HepG2 (cell line): ENCODE data around the gene MLXIPL. TPM values are rescaled to one million over a fixed set of nuclear protein-coding genes. Genes with fewer than 3 reads are reported as not detected.

Source experiments
- AFF4 ChIP-seq: sonication (generic); formaldehyde crosslinking; IDR thresholded peaks from 2 replicates; pipeline ENCODE4 v1.4.0; 2020; ENCODE audit warnings: missing genetic modification reagents
- CAMTA2 ChIP-seq: sonication (generic); formaldehyde crosslinking; IDR thresholded peaks from 2 replicates; pipeline ENCODE4 v1.4.0; 2020; ENCODE audit warnings: mild to moderate bottlenecking, missing genetic modification reagents, borderline replicate concordance
- DR1 ChIP-seq: sonication (generic); formaldehyde crosslinking; IDR thresholded peaks from 2 replicates; pipeline ENCODE4 v1.8.0; 2021; ENCODE audit warnings: mild to moderate bottlenecking, missing genetic modification reagents, inconsistent platforms
- FOXA1 ChIP-seq, 2 experiments: fragments of 450-650 bp in 1 of 2; sonication (generic) in 1 of 2; formaldehyde crosslinking in 1 of 2; IDR thresholded peaks; 2 replicates each; pipeline versions ENCODE4 v1.4.0 to v1.6.1; 2016 to 2020; ENCODE audit warnings: missing genetic modification reagents in 1 of 2
- GLI4 ChIP-seq: sonication (generic); formaldehyde crosslinking; IDR thresholded peaks from 2 replicates; pipeline ENCODE4 v1.5.1; 2020; ENCODE audit warnings: missing genetic modification reagents, mild to moderate bottlenecking, moderate library complexity, borderline replicate concordance
- GLMP ChIP-seq: sonication (generic); formaldehyde crosslinking; IDR thresholded peaks from 2 replicates; pipeline ENCODE4 v1.9.0; 2021; ENCODE audit warnings: missing genetic modification reagents, mild to moderate bottlenecking, borderline replicate concordance
- MAFK ChIP-seq, 2 experiments: IDR thresholded peaks in 1 of 2; conservative IDR thresholded peaks in 1 of 2; 2 replicates each; pipeline ENCODE4 v1.6.1; 2011; ENCODE audit warnings: improper control_type of control experiment in 2 of 2, low read length in 2 of 2
- MXI1 ChIP-seq: IDR thresholded peaks from 3 replicates; pipeline ENCODE4 v1.6.1; 2012; ENCODE audit warnings: low read depth, low read length, inconsistent platforms, borderline replicate concordance
- SAP130 ChIP-seq: IDR thresholded peaks from 2 replicates; pipeline ENCODE4 v1.6.1; 2016; ENCODE audit warnings: low read depth
- SRSF1 ChIP-seq: fragments of 200-400 bp; formaldehyde crosslinking; optimal IDR thresholded peaks from 2 replicates; pipeline ENCODE3; 2017; ENCODE audit warnings: mild to moderate bottlenecking, low read depth, low read length, moderate library complexity
- TFAP4 ChIP-seq: sonication (generic); IDR thresholded peaks from 2 replicates; pipeline ENCODE4 v1.6.1; 2016; ENCODE audit warnings: low read depth, borderline replicate concordance
- THRA ChIP-seq: sonication (generic); formaldehyde crosslinking; IDR thresholded peaks from 2 replicates; pipeline ENCODE4 v1.4.0; 2020; ENCODE audit warnings: missing genetic modification reagents, borderline replicate concordance
- ZFY ChIP-seq: sonication (generic); formaldehyde crosslinking; IDR thresholded peaks from 2 replicates; pipeline ENCODE4 v1.4.0; 2020; ENCODE audit warnings: missing genetic modification reagents
- ZNF124 ChIP-seq: sonication (generic); formaldehyde crosslinking; IDR thresholded peaks from 2 replicates; pipeline ENCODE4 v1.4.0; 2020; ENCODE audit warnings: missing genetic modification reagents
- ZNF557 ChIP-seq: sonication (generic); formaldehyde crosslinking; IDR thresholded peaks from 2 replicates; pipeline ENCODE4 v1.4.0; 2020; ENCODE audit warnings: missing genetic modification reagents
- ZNF709 ChIP-seq: sonication (generic); formaldehyde crosslinking; IDR thresholded peaks from 2 replicates; pipeline ENCODE4 v1.5.0; 2020; ENCODE audit warnings: mild to moderate bottlenecking, missing genetic modification reagents
- ZNF761 ChIP-seq: sonication (generic); formaldehyde crosslinking; conservative IDR thresholded peaks from 2 replicates; pipeline ENCODE4 v1.4.0; 2020; ENCODE audit warnings: mild to moderate bottlenecking, missing genetic modification reagents
- ZNF788 ChIP-seq: sonication (generic); formaldehyde crosslinking; IDR thresholded peaks from 2 replicates; pipeline ENCODE4 v1.5.0; 2020; ENCODE audit warnings: mild to moderate bottlenecking, missing genetic modification reagents, borderline replicate concordance
- ZSCAN20 ChIP-seq: sonication (generic); formaldehyde crosslinking; IDR thresholded peaks from 2 replicates; pipeline ENCODE4 v1.4.0; 2020; ENCODE audit warnings: missing genetic modification reagents, mild to moderate bottlenecking, borderline replicate concordance
- ZSCAN9 ChIP-seq: IDR thresholded peaks from 2 replicates; pipeline ENCODE4 v1.6.1; 2016; ENCODE audit warnings: borderline replicate concordance
- polyA plus RNA-seq, 8 experiments: library from polyadenylated mRNA; depleted of rRNA in 3 of 8; stranded (reverse) in 7 of 8; unstranded in 1 of 8; fragments of >200 nt; fragmentation: Illumina TruSeq in 4 of 8; extraction: Trizol in 4 of 8; gene quantifications; 2 replicates each; pipeline versions ENCODE4 v1.2.1 to v1.2.3, GENCODE V29; 2011 to 2016; ENCODE audit warnings: low read depth in 4 of 8, missing spikeins in 1 of 8, mixed read lengths in 1 of 8; ENCODE audit not compliant: insufficient read depth in 1 of 8
- total RNA-seq, 5 experiments: library from RNA; depleted of rRNA; stranded (reverse); fragments of >200 nt; fragmentation: Illumina TruSeq; extraction: Trizol; gene quantifications; 2 replicates each; pipeline ENCODE4 v1.2.3, GENCODE V29; 2016; ENCODE audit warnings: low read depth in 1 of 5
- TF ChIP-seq, protein P1 (sequence below): IDR thresholded peaks from 2 replicates; pipeline ENCODE4 v1.6.1; 2016; ENCODE audit warnings: missing genetic modification reagents, missing compliant biosample characterization

MLXIPL gene
- total and polyA plus RNA-seq, 2 of the 13 experiments (the other 11 are each of a cell fraction or from before 2014, with no cell fraction given), result 51.6 to 60.1 TPM

DNA sequence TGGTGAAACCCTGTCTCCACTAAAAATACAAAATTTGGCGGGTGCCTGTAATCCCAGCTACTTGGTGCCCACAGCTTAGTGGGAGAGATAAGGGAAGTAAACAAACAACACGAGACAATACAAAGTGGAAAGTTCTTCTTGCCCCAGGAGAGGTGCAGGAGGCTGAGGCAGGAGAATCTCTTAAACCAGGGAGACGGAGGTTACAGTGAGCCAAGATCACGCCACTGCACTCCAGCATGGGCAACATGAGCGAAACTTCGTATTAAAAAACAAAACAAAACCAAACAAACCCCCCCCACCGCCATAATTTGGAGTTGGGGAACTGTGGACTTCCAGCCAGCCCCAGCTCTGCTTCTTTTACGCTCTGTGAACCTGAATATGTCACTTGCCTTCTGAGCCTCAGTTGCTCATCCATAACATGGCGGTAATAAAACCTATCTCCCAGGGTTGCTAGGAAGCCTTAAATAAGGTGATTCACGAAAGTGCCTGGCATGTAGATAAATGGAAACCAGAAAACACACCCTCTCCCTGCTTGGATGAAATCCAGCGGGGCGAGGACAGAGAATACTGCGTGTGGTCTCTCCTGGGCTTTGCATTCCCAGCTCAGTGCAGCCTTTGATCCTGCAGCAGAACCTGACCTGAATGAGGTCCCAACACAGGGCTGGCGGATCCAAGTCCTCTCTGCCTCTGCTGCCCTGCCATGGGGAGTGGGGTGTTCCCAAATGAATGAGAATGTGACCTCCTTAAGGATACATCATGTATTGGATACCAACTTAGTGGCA, 10.2 kb downstream of the MLXIPL start (continued):
- TF ChIP-seq ZFY (CRISPR knock-in tag) (no peak), FOXA1 (IDR thresholded peaks at IDR 0.05) (no peak), FOXA1 (CRISPR knock-in tag; IDR thresholded peaks at IDR 0.05) (no peak), SAP130 (CRISPR knock-in tag) (0 out of 2 replicates have a peak, but pooled peaks have one; percentile 57), ZNF124 (CRISPR knock-in tag) (no peak), GLI4 (CRISPR knock-in tag) (no peak), ZNF761 (CRISPR knock-in tag) (no peak), GLMP (CRISPR knock-in tag) (no peak), TFAP4 (no peak), ZSCAN20 (CRISPR knock-in tag) (no peak), ZNF709 (CRISPR knock-in tag) (no peak), SRSF1 (no peak), ZSCAN9 (CRISPR knock-in tag) (no peak), DR1 (CRISPR knock-in tag) (no peak), MAFK (conservative IDR thresholded peaks at IDR 0.05 in 1 of 2, IDR thresholded peaks at IDR 0.05 in 1 of 2; ENCODE audit: low read length in 2 of 2) (no peak), ZNF788 (CRISPR knock-in tag) (no peak; the same call in 1 of the 2 replicates), ZNF557 (no peak), MXI1 (0 out of 3 replicates have a peak, but pooled peaks have one; percentile 19), CAMTA2 (CRISPR knock-in tag) (no peak), AFF4 (CRISPR knock-in tag) (no peak), THRA (0 out of 2 replicates have a peak, but pooled peaks have one; percentile 20)
- TF ChIP-seq, protein P1, sequence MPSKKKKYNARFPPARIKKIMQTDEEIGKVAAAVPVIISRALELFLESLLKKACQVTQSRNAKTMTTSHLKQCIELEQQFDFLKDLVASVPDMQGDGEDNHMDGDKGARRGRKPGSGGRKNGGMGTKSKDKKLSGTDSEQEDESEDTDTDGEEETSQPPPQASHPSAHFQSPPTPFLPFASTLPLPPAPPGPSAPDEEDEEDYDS, result no peak
